Sciatic nerve (tissue), 1 donor: ENCODE results near the gene CFAP299. TPM values are rescaled to one million over a fixed set of nuclear protein-coding genes. Genes with fewer than 3 reads are reported as not detected.

ENCODE experiments used
- total RNA-seq: library from RNA; stranded (reverse); fragmentation: NEBNext Ultra II Directional; extraction: Animal tissue kit (Norgen Biotek cat#: 25700); gene quantifications from one replicate; pipeline ENCODE4 v1.2.1, GENCODE V29; 2021
- donor health status: DM: no; HTN: no; CAD: no.

CFAP299 gene
- total RNA-seq, 1 donor from 2014 or later, result 0.22 TPM

Other genes starting within 250 kb of the CFAP299 start
- 8.0 TPM for gene PRDM8, start 138.2 kb upstream of the CFAP299 start, total RNA-seq
- gene FGF5, start 69.1 kb upstream of the CFAP299 start, total RNA-seq, result 0.31 TPM